DMS 273 treated with DMSO at 0.1 percent for 48 hours (cell line): ENCODE measurements around the gene TTYH3.

Source experiments
- DNase-seq: peaks from one replicate; lab custom pipeline; 2025; lab: John Stamatoyannopoulos, UW

Gene TTYH3

DNA sequence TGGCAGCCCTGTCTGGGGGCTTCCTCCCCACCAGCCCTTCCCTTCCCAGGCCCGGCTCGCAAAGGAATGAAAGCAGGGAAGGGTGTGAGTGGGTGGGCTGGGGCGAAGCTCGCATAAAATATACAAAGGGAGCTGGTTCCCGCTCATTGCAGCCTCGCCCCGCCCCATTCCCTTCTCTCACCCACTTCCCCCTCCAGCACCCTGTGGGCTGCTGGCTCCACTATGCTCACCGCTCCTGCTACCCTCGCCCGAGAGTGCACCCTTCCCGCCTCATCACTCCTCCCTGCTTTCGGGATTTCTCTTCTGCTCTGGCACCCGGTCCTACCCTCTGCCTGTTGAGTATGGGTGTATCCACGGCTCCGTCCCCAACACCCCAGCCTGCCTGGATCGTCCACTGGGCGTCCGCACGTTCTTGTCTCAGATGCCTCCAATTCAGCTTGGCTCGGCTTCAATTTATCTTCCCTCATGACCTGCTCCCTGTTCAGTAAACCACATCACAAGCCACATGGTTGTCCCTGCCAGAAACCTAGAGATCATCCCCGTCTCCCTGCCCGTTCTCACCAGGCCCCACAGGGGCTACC is 14.4 kb upstream of the TTYH3 start:
- no peak for DNase-seq

DNA sequence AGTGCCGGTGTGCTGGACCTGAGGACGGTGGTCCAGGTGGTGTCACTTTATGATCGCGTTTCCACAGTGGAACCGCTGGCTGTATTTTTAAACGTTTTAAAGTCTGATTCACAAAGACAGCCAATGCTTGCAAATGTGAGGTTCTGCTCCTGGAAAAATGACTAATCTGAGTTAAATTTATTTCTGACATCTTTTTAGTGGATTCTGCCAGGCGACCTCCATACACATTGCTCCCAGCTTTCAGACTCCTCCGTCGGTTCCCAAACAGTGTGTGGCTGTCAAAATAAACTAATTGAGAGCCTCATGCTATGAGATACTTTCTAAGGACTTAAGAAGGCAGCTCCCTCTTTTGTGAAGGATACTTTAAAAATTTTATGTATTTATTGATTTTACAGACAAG is 12.7 kb upstream of the TTYH3 start:
- DNase-seq = no peak

DNA sequence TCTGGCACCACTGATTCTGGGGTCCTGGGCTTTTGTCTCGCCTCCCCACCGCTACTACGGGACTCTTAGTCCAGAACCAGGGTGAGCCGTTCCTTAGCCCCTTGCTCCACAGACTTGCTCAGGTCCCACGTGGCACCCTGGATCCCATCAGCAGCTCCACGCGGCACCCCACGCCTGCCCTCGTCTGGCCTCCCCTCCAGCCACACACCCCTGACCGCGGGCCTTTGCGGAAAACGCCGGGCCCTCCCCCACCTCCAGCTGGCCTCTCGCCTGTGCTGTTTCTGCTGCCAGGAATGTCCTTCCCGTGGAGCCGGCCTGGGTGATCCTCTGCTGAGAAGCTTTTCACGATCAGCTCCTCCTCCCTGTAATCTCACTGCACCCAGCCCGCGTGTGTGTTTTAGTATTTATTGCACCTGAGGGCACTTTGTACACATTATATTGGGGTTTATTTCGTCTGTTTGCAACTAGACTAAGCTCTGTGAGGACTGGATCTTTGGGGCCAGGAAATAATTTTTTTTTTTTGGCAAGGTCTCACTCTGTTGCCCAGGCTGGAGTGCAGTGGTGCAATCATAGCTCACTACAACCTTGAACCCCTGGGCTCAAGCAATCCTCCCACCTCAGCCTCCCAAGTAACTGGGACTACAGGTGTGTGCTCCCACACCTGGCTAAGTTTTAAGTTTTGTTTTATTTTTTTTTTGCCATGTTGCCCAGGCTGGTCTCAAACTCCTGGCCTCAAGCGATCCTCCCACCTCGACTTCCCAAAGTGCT is 10.5 kb upstream of the TTYH3 start:
- no peak for DNase-seq

DNA sequence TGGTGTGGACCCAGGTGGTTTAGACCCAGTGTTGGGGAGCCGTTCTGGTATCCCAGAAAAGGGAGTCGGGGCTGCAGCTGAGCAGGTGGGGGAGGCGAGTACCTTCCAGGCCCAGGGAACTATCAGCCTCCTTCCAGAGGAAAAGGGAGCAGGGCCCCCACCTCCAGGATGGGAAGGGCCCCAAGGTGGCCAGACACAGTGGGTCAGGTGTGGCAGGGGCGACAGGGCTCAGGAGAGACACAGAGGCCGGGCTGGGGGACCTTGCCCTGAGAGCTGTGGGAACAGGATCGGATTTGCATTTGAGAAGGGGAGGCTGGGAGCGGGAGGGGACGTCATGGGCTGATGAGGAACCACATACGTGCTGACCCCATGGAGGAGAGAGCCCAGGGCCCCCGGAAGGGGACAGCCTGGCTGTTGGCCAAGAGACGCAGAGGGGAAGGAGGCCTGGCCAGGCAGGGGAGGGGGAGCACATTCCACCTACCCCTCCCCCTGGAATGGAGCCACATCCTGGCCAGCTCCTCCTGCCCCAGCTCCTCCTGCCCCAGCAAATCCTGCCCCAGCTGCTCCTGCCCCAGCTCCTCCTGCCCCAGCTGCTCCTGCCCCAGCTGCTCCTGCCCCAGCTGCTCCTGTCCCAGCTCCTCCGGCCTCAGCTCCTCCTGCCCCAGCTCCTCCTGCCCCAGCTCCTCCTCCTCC is 9.7 kb upstream of the TTYH3 start:
- no peak for DNase-seq

DNA sequence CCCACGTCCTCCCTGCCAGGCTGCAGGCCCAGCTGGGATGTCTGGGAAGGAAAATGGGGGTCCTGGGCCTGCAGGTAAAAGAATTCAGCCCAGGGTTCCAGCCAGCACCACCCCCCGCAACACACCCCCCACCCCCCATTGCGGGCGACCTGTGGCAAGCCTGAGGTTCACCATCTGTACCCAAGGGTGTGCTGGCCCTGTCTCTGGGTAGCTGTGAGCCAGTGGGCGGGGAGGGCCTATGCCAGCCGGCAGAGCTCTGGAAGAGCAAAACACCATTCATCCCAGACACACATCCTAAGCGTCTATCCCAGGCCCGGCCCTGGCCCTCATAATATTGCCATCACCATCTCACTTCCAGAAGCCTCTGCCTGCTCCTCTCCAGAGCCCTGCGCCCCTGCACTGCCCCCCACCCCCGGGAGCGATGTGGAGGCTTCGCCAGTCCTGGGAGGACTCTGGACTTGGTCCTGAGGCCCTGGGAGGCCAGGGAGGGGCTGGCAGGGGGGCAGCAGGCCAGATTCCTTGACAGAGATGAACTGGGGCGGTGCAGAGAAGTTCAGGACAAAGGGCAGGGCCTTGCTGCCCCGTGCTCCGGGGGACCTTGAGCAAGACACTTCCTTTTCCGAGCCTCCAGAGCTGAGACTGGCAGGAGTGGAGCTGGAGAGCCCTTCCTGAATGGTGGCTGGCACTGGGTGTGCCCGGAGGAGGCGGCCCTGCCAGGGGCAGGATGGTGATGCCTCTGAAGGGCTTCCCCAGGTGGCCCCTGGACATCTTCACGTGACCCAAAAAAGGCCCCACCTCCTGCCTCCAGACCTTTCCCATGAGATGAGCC is 8.7 kb upstream of the TTYH3 start:
- DNase-seq = no peak

DNA sequence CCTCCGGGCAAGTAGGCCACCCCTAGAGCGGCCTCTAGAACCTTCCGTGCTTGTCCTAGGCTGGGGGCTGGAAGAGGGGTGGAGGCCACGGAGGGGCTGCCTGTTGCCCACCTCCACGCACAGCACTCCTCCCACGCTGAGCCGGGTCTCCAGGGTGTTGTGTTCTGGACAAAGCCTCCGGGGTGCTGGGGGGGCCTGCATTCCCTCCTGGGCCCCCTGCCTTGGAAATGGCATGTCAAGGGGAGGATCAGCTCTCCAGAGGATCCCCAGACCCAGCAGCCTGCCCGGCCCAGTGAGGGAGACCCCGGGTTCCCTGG is 8.1 kb upstream of the TTYH3 start:
- no peak for DNase-seq

DNA sequence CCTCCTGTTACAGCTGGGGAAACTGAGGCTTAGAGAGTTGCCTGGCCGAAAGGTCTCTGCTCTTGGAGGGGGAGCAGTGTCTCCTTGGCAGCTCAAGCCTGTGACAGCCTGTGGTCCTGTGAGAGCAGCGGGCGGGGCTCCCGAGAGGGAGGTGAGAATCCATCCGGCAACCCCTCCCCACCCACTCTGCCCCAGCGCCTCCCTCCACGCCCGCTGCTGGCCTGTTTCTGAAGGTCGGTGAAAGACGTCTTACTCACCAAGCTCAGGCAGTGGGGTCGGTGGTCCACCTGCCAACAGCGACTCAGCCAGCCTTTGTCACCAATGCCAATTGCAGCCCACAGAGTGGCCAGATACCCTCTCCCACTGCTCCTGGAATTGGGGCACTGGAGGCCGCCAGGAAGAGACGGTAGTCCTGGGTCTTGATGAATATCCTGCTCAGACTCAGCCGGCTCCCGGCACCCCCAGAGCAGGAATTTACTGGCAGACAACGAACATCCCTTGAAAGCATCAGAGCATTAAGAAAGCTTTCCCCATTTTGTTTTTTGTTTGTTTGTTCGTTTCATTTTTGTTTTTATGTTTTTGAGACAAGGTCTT is 7.4 kb upstream of the TTYH3 start:
- DNase-seq = no peak

DNA sequence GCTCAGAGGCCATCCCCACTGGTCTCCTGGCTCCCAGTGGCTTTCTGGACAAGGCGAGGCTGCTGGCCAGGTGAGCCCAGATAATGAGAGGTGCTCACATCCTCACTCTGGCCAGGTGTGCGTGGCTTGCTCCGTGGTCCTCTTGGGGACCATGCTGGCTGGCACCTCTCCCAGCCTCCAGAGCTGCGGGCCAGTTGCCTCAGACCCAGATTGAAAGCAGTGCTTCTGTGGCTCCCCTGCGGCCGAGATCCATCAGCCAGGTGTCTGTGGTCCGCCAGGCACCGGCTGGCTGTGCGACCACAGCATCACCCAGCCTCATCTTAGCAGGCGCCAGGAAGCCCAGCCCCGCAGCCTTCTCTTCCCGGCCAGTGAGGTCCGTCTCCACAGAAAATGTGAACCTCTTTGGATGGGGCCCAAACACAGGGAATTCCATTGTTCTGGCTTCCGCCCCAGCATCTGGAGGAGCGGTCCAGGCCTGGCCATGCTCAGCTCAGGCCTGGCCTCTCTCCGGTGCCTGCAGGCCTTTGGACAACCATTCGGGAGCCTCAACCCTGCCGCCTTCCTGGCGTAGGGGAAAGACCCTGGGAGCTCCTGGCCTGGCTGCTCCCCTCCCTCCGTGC is 5.2 kb upstream of the TTYH3 start:
- DNase-seq = no peak

DNA sequence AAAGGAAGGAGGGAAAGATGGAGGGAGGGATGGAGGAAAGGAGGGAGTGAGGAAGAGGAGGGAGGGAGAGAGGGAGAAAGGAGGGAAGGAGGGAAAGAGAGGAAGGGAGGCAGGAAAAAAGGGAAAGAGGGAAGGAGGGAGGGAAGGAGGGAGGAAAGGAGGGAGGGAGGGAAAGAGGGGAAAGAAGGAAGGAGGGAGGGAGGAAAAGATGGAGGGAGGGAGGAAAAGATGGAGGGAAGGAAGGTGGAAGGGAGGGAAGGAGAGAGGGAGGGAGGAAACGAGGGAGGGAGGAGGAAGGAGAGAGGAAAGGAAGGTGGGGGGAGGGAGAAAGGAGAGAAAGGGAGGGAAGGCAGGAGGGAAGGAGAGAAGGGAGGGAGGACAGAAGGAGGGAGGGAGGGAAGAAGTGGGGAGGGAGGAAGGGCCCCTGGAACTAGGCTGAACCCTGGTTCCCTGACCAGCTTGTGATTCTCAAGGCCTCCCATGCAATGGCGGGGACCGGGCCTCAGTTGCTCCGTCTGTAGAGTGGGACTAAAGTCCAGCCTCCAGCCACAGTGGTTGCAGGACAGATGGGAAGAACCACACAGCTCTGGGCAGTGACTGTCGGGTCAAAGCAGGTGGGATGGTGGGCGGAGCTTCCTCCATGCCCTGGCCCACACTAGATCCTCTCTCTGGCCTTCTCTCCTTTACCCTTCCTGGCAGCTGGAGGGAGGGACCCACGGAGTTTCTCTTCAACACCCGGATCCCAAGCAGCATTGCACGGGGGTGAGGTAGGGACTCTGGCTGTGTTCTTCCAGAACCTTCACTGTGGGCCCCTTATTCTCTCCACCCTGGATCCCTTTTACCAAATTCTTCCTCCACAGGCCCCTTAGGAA is 4.3 kb upstream of the TTYH3 start:
- DNase-seq = no peak

DNA sequence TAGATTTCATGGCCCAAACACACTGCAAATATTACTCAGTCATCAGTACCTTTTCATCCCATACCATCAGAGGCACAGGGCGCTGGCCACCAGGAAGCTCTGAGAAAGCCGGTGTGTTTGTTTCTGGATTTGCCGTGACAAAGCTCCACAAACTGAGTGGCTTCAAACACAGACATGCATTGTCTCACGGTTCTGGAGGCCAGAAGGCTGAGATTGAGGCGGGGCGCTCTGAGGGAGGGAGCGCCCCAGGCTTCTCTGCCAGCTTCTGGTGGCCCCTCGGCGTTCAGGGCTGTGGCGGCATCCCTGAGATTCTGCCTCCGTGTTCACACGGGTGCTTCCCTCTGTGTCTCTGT is 3.7 kb upstream of the TTYH3 start:
- DNase-seq = no peak

DNA sequence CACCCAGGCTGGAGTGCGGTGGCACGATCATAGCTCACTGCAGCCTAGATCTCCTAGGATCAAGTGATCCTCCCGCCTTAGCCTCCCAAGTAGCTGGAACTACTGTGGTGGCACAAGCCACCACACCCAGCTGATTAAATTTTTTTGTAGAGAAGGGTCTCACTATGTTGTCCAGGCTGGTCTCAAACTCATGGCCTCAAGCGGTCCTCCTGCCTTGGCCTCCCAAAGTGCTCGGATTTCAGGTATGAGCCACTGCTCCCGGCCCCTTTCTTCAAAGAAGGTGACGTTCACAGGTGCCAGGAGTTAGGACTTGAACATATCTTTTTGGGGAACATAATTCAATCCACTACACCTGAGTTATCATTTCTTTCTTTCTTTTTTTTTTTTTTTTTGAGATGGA is 2.9 kb upstream of the TTYH3 start:
- no peak for DNase-seq

DNA sequence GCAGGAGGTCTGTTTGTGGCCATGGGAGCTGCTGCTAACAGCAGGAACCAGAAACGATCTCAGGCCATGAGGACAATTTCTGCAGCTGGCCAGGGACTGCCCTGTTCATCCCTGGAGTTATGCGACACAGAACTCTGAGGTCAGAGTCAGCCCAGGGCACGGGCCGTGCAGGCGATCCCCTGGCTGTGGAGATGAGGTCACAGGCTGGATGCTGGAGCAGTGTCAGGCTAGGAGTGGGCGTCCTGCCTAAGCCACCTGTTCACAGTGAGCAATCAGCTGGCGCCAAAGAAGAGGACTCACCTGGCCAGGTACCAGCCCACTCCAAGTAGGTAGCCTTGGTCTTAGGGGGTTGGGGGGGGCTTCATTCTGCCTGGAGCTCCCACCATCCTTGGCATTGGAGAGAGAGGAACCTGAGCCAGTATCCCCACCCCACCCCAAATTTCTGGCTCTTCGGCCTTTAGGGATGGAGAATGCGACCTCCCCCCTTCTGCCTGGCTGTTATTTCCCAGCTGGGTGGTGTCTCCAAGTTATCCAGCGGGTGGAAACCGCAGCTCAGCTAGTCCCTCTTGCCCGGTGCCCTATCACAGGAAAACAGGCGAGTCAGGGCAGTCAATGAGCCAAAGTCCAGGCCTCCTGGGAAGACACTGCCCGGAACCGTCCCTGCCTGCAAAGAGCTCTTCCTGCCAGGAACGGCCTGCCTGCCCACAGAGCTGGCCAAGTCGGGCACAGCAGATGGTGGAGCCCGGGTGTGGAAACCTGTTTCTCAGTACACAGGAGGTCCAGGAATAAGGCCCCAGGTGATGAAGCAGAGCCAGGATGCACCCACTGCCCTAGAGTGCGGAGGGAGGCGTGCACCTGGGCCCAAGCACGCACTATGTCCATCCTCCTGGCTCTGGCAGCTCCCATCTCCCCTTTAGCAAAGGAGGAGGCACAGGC is 1.8 kb upstream of the TTYH3 start:
- DNase-seq = no peak

DNA sequence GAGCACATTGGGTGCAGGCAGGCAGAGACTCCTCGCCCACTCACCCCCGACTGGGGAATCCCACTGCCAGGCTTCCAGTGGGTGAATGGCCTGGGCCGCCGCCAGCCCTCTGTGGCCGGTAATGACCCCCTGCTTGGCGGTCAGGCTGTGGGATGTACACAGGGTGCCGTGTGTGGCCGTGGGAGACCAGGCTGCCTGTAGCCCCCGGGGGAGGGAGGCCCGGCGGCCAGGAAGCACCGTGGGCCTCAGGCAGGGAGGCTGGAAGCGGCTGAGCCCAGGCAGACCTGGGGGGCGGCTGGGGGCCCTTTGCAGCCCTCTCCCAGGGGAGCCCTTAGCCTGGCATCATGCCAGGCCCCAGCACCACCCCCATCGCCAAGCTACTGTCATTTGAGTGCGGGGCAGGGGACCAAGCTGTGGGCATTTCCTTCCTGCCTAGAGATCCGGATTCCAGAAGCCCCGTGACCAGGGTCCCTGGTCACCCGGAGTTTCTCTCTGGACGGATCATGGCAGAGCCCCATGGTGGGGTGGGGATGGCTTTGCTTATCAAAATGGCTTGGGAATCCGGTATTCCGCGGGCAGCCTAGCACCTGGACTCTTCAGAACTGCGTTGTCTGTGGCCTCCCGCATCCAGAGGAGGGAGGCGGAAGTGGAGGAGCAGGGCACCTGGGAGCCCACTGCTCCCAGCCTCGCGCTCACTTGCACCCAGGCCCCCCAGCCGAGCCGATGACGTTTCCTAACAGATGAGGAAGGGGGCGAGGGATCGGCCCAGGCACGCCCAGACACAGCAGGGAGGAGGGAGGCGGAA is 1.1 kb downstream of the TTYH3 start:
- DNase-seq = peak; percentile 53

DNA sequence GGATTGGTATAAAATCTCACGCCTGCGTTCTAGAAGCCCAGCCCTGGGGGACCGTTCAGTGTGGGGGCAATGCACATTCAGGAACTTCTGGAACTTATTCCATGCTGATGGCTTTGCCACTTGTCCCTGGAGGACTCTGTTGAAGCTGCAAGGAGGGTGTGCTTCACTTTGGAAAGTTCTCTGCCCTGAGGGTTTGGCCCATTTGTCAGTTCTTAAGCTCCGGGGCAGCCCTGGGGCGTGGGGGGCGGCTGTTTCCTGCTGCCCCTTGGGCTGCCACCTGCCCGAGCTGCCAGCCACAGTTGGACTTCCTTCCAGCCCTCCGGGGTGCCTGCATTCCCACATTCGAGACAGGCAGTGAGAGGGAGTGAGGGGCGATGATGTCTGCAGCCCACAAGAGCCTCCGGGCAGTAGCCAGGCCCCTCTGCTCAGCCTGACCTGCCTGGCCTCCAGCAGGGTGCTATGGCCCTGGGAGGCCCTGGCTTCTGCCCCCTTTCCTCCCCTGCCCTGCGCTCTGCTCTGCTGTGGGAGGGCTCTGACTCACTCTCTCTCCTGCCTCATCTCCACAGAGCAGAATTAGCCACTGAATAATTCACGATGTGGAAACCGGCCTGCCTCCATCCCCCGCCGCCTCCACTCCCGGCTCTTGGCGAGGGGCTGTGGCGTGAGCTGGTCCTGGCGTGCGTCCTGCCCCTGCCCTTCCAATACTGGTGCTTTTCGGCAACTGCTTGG is 1.9 kb downstream of the TTYH3 start:
- no peak for DNase-seq

DNA sequence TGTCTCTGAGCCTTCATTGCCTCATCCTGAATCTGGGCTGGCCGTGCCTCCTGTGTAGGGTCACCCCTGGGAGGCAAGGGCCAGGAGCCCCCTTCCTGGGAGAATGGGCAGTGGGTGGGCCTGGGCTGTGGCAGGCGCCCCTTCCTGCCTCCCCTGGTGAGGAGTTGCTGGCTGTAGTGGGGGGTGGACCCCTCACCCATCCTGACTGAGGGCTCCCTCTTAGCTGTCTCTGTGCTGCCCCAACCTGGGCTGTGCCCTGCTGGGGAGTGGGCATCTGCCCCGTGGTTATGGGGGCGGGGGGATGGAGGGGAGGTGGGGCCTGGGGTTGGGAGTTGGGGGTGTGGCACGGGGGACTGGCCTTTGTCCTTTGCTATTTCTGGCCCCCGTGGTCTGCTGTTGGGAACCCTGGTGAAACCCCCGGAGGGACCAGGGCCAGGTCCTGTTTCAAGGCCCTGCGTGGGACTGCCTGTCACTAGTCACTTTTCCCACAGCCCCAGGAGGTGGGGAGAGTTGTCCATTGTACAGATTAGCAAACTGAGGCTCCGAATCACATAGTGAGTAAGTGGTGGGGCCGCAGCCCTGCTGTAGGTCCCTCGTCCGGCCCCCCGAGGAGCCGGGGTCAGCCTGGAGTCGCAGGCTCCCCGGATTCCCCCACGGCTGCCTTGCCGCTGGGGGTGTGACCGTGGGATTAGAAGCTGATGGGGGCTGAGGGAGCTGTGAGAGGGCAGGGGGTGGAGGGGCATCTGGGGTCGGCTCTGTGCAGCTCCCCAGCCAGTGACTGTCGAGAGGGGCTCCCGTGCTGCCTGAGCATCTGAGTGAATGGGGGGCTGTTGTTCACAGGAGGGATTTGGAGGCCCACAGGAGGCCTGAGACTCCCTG is 2.7 kb downstream of the TTYH3 start:
- DNase-seq = no peak

DNA sequence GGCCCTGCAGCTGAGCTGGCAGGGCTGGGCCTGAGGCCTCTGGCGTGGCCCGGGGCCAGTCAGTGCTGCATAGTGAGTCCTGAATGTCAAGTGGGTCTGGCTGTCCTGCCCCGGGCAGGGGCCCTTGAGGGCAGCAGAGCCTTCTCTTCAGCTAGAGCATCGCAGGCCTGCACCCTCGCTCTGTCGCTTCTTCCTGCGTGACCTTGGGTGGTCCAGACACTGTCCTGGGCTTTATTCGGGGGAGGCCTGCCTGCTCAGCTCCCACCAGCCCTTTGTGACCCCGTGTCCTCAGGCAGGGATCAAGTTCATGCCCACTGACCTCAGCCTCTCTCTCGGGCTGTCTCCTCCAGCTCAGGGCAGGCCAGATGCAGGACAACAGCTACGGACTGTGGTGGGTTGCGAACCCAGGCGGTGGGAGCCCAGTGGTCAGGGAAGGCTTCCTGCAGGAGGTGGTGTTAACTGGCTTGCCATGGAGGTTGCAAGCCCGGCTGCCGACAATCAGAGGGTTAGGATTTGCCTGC is 3.4 kb downstream of the TTYH3 start:
- DNase-seq = no peak
